Sigmoid colon (tissue), 4 donors: ENCODE measurements around the gene RAB40B.

Experiments
- CTCF ChIP-seq, 4 experiments: fragments of 450-650 bp in 3 of 4; fragments of 200-600 bp in 1 of 4; IDR thresholded peaks; one replicate each; pipeline ENCODE4 v1.5.1; 2016 to 2019; ENCODE audit warnings: antibody characterized with exemption in 4 of 4, mild to moderate bottlenecking in 3 of 4, moderate library complexity in 2 of 4
- POLR2AphosphoS5 ChIP-seq, 4 donors: sonication (generic); formaldehyde crosslinking; IDR thresholded peaks; one replicate each; pipeline ENCODE4 v1.6.1; 2017; ENCODE audit warnings: antibody characterized with exemption in 4 of 4

GRCh38 chr17:82732118-82732743, 33.7 kb upstream of the RAB40B start:
- TF ChIP-seq CTCF (IDR thresholded peaks at IDR 0.05) (no peak), POLR2AphosphoS5 (IDR thresholded peaks at IDR 0.05) (no peak)
